Suprapubic skin (tissue), 4 donors: ENCODE data around the gene ANKRD29. TPM values are rescaled to one million over a fixed set of nuclear protein-coding genes. Genes with fewer than 3 reads are reported as not detected.
"Not testable (repeated sequence)": the region's sequence is repeated elsewhere in the genome, so short reads cannot be mapped to it uniquely, and the experiment has no call there.

ENCODE experiments used
- DNase-seq, 2 donors: peaks; one replicate each; pipeline ENCODE4 v3.0.0-alpha.2; 2019; ENCODE audit warnings: low spot score in 2 of 2
- H3K27ac ChIP-seq: fragments of 200-600 bp; sonication (generic); one replicate; pipeline ENCODE4 v1.5.1; 2019
- H3K27me3 ChIP-seq: fragments of 200-600 bp; sonication (generic); one replicate; pipeline ENCODE4 v1.5.1; 2019
- H3K36me3 ChIP-seq: fragments of 200-600 bp; sonication (generic); one replicate; pipeline ENCODE4 v1.5.1; 2019
- H3K4me1 ChIP-seq: fragments of 200-600 bp; sonication (generic); one replicate; pipeline ENCODE4 v1.5.1; 2019
- H3K4me3 ChIP-seq: fragments of 200-600 bp; sonication (generic); one replicate; pipeline ENCODE4 v1.5.1; 2019; ENCODE audit warnings: mild to moderate bottlenecking
- H3K9me3 ChIP-seq: fragments of 200-600 bp; sonication (generic); one replicate; pipeline ENCODE4 v1.5.1; 2019
- EP300 ChIP-seq: sonication (generic); formaldehyde crosslinking; IDR thresholded peaks from one replicate; pipeline ENCODE4 v1.6.1; 2017; ENCODE audit warnings: antibody characterized with exemption
- POLR2A ChIP-seq, 2 donors: fragments of 450-650 bp; IDR thresholded peaks; one replicate each; pipeline ENCODE4 v1.6.1; 2017; ENCODE audit warnings: antibody characterized with exemption in 2 of 2, mild to moderate bottlenecking in 2 of 2, moderate library complexity in 2 of 2
- POLR2AphosphoS5 ChIP-seq, 3 donors: sonication (generic); formaldehyde crosslinking; IDR thresholded peaks; one replicate each; pipeline ENCODE4 v1.6.1; 2017; ENCODE audit warnings: antibody characterized with exemption in 3 of 3
- WGBS: methylation state at CpG from one replicate; pipeline ENCODE4 v1.1.5; 2018; 5-methylcytosine and 5-hydroxymethylcytosine counted together
- total RNA-seq, 4 donors: library from RNA; depleted of rRNA; stranded (reverse); fragments of >200 nt; gene quantifications; one replicate each; pipeline ENCODE4 v1.1.0, GENCODE V29; 2016
- TF ChIP-seq, protein P1 (sequence below), 2 donors: fragments of 200-600 bp in 1 of 2; fragments of 450-650 bp in 1 of 2; sonication (generic) in 1 of 2; IDR thresholded peaks; one replicate each; pipeline ENCODE4 v1.5.1; 2016 to 2019; ENCODE audit warnings: antibody characterized with exemption in 2 of 2, mild to moderate bottlenecking in 1 of 2, moderate library complexity in 1 of 2

Gene ANKRD29
- total RNA-seq, 4 donors from 2014 or later, result 1.5 to 9.9 (median 6.2) TPM

- Histone ChIP-seq H3K36me3 (peaks cover 46% of the 10 kb centered on the region), H3K27ac (no peak overlapping the region), H3K9me3 (no peaks in the 10 kb centered on the region), H3K27me3 (no peaks in the 10 kb centered on the region), H3K4me1 (peaks cover 3% of the 10 kb centered on the region), H3K4me3 (no peak overlapping the region)
- WGBS, result 73% methylated on average over 3 of the region's 3 CpGs
- no peak for DNase-seq
- TF ChIP-seq EP300, result no peak
- TF ChIP-seq POLR2A (IDR thresholded peaks at IDR 0.05), result no peak
- TF ChIP-seq, protein P1, sequence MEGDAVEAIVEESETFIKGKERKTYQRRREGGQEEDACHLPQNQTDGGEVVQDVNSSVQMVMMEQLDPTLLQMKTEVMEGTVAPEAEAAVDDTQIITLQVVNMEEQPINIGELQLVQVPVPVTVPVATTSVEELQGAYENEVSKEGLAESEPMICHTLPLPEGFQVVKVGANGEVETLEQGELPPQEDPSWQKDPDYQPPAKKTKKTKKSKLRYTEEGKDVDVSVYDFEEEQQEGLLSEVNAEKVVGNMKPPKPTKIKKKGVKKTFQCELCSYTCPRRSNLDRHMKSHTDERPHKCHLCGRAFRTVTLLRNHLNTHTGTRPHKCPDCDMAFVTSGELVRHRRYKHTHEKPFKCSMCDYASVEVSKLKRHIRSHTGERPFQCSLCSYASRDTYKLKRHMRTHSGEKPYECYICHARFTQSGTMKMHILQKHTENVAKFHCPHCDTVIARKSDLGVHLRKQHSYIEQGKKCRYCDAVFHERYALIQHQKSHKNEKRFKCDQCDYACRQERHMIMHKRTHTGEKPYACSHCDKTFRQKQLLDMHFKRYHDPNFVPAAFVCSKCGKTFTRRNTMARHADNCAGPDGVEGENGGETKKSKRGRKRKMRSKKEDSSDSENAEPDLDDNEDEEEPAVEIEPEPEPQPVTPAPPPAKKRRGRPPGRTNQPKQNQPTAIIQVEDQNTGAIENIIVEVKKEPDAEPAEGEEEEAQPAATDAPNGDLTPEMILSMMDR (IDR thresholded peaks at IDR 0.05), result no peak
- no peak for TF ChIP-seq POLR2AphosphoS5 (IDR thresholded peaks at IDR 0.05)
Observed at GRCh38 chr18:23565916-23566547, 96.7 kb downstream of the ANKRD29 start.

GRCh38 chr18:23563377-23564043, 99.2 kb downstream of the ANKRD29 start:
- Histone ChIP-seq H3K27me3 (no peaks in the 10 kb centered on the region), H3K36me3 (peaks cover 47% of the 10 kb centered on the region), H3K4me3 (no peak overlapping the region), H3K4me1 (peaks cover 1% of the 10 kb centered on the region), H3K27ac (no peak overlapping the region), H3K9me3 (no peaks in the 10 kb centered on the region)
- TF ChIP-seq EP300 (no peak), POLR2AphosphoS5 (IDR thresholded peaks at IDR 0.05) (no peak), POLR2A (IDR thresholded peaks at IDR 0.05) (no peak)
- TF ChIP-seq, protein P1 (IDR thresholded peaks at IDR 0.05), result no peak
- WGBS, result 96% methylated on average over 2 of the region's 2 CpGs
- DNase-seq, result no peak

- TF ChIP-seq EP300, result no peak
- TF ChIP-seq POLR2A (IDR thresholded peaks at IDR 0.05), result no peak
- TF ChIP-seq, protein P1 (IDR thresholded peaks at IDR 0.05), result no peak
- no peak for TF ChIP-seq POLR2AphosphoS5 (IDR thresholded peaks at IDR 0.05)
- Histone ChIP-seq H3K4me1 (no peaks in the 10 kb centered on the region), H3K27ac (no peak overlapping the region), H3K36me3 (peaks cover 60% of the 10 kb centered on the region), H3K27me3 (no peaks in the 10 kb centered on the region), H3K4me3 (no peak overlapping the region), H3K9me3 (no peaks in the 10 kb centered on the region)
- no peak for DNase-seq
- 94% methylated on average over 4 of the region's 4 CpGs for WGBS
Observed at GRCh38 chr18:23560186-23560585, 102.5 kb downstream of the ANKRD29 start.

DNA sequence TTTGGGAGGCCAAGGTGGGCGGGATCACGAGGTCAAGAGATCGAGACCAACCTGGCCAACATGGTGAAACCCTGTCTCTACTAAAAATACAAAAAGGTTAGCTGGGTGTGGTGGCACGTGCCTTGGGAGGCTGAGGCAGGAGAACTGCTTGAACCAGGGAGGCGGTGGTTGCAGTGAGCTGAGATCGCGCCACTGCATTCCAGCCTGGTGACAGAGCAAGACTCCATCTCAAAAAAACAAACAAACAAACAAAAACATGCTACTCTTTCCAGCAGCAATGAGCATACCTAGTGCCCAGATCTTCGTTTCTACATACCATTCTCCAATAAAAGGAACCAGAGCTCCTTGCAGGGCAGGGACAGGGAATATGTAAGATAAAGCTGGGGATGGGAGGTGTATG, 105.2 kb downstream of the ANKRD29 start:
- not testable (repeated sequence) for DNase-seq, H3K27ac ChIP-seq, H3K4me1 ChIP-seq, H3K9me3 ChIP-seq, H3K4me3 ChIP-seq, H3K27me3 ChIP-seq
- 95% methylated on average over 8 of the region's 8 CpGs for WGBS
- H3K36me3 ChIP-seq, result peaks cover 80% of the 10 kb centered on the region

GRCh38 chr18:23556145-23556780, 106.4 kb downstream of the ANKRD29 start:
- 98% methylated on average over 19 of the region's 19 CpGs for WGBS
- Histone ChIP-seq H3K4me1 (no peaks in the 10 kb centered on the region), H3K27me3 (no peaks in the 10 kb centered on the region), H3K4me3 (no peak overlapping the region), H3K27ac (no peak overlapping the region), H3K9me3 (no peaks in the 10 kb centered on the region), H3K36me3 (peaks cover 91% of the 10 kb centered on the region)
- TF ChIP-seq, protein P1 (IDR thresholded peaks at IDR 0.05), result no peak
- TF ChIP-seq EP300, result no peak
- no peak for TF ChIP-seq POLR2A (IDR thresholded peaks at IDR 0.05)
- no peak for DNase-seq
